H9 (cell line): ENCODE results near the gene UST. TPM values are rescaled to one million over a fixed set of nuclear protein-coding genes. Genes with fewer than 3 reads are reported as not detected.
A peak's percentile ranks its signal among the peaks of the same experiment; 100 is the strongest.

Experiments
- DNase-seq: peaks from one replicate; pipeline ENCODE4 v3.0.0-alpha.2; 2017
- H2AFZ ChIP-seq: one replicate; pipeline ENCODE4 v1.6.1; 2013; ENCODE audit warnings: mild to moderate bottlenecking, low read length, control low read depth, moderate library complexity
- H2AK5ac ChIP-seq: 2 replicates; pipeline ENCODE4 v1.6.1; 2013; ENCODE audit warnings: low read length, control low read depth, mixed read lengths; ENCODE audit not compliant: insufficient read length
- H2BK120ac ChIP-seq: one replicate; pipeline ENCODE4 v1.6.1; 2013; ENCODE audit warnings: low read depth, mild to moderate bottlenecking, low read length, control low read depth, inconsistent platforms; ENCODE audit not compliant: poor library complexity, severe bottlenecking
- H2BK12ac ChIP-seq: 2 replicates; pipeline ENCODE4 v1.6.1; 2013; ENCODE audit warnings: low read length, control low read depth, mixed read lengths, low read depth; ENCODE audit not compliant: insufficient read length
- H2BK15ac ChIP-seq: 2 replicates; pipeline ENCODE4 v1.6.1; 2013; ENCODE audit warnings: low read depth, low read length, control low read depth
- H2BK20ac ChIP-seq: one replicate; pipeline ENCODE4 v1.6.1; 2013; ENCODE audit warnings: low read depth, mild to moderate bottlenecking, low read length, control low read depth, inconsistent platforms; ENCODE audit not compliant: poor library complexity, severe bottlenecking
- H2BK5ac ChIP-seq: 2 replicates; pipeline ENCODE4 v1.6.1; 2013; ENCODE audit warnings: low read length, control low read depth, mixed read lengths; ENCODE audit not compliant: insufficient read length
- H3K14ac ChIP-seq: 2 replicates; pipeline ENCODE4 v1.6.1; 2013; ENCODE audit warnings: low read length, control low read depth; ENCODE audit not compliant: insufficient read depth
- H3K18ac ChIP-seq: 2 replicates; pipeline ENCODE4 v1.6.1; 2013; ENCODE audit warnings: low read depth, mild to moderate bottlenecking, mixed read lengths, low read length, control low read depth; ENCODE audit not compliant: insufficient read length
- H3K23ac ChIP-seq: 2 replicates; pipeline ENCODE4 v1.6.1; 2013; ENCODE audit warnings: low read length, control low read depth, mixed read lengths, low read depth; ENCODE audit not compliant: insufficient read length
- H3K23me2 ChIP-seq: 2 replicates; pipeline ENCODE4 v1.6.1; 2013; ENCODE audit warnings: low read depth, mild to moderate bottlenecking, mixed read lengths, low read length, control low read depth; ENCODE audit not compliant: insufficient read length, poor library complexity, severe bottlenecking
- H3K27ac ChIP-seq: 2 replicates; pipeline ENCODE4 v1.5.1; 2013; ENCODE audit warnings: low read length, control low read depth, mixed read lengths, low read depth; ENCODE audit not compliant: insufficient read length
- H3K27me3 ChIP-seq: 2 replicates; pipeline ENCODE4 v1.6.1; 2013; ENCODE audit warnings: low read length, control low read depth, inconsistent platforms; ENCODE audit not compliant: insufficient read depth
- H3K4ac ChIP-seq: 2 replicates; pipeline ENCODE4 v1.6.1; 2013; ENCODE audit warnings: low read depth, mild to moderate bottlenecking, control low read depth, inconsistent platforms, low read length, moderate library complexity
- H3K4me1 ChIP-seq: 2 replicates; pipeline ENCODE4 v1.6.1; 2013; ENCODE audit warnings: low read length, control low read depth, inconsistent platforms; ENCODE audit not compliant: insufficient read depth
- H3K4me2 ChIP-seq: 2 replicates; pipeline ENCODE4 v1.6.1; 2013; ENCODE audit warnings: low read length, control low read depth, mixed read lengths; ENCODE audit not compliant: insufficient read length, insufficient read depth
- H3K56ac ChIP-seq: 2 replicates; pipeline ENCODE4 v1.6.1; 2013; ENCODE audit warnings: low read depth, mild to moderate bottlenecking, mixed read lengths, low read length, control low read depth; ENCODE audit not compliant: insufficient read length
- H3K79me1 ChIP-seq: 2 replicates; pipeline ENCODE4 v1.6.1; 2013; ENCODE audit warnings: low read depth, mild to moderate bottlenecking, moderate library complexity, low read length, control low read depth, inconsistent platforms; ENCODE audit not compliant: insufficient read depth, poor library complexity, severe bottlenecking
- H3K79me2 ChIP-seq: 2 replicates; pipeline ENCODE4 v1.6.1; 2013; ENCODE audit warnings: low read length, control low read depth, inconsistent platforms; ENCODE audit not compliant: insufficient read depth
- H3K9ac ChIP-seq: 2 replicates; pipeline ENCODE4 v1.6.1; 2013; ENCODE audit warnings: low read length, control low read depth, mixed read lengths; ENCODE audit not compliant: insufficient read length; ENCODE audit errors: extremely low read depth
- H3K9me3 ChIP-seq: one replicate; pipeline ENCODE4 v1.6.1; 2013; ENCODE audit warnings: low read depth, low read length, inconsistent platforms; ENCODE audit not compliant: control insufficient read depth
- H3T11ph ChIP-seq: one replicate; pipeline ENCODE4 v1.6.1; 2013; ENCODE audit warnings: mild to moderate bottlenecking, low read length, control low read depth, inconsistent platforms
- H4K20me1 ChIP-seq: one replicate; pipeline ENCODE4 v1.6.1; 2013; ENCODE audit not compliant: control insufficient read depth, insufficient read length, insufficient read depth
- H4K5ac ChIP-seq: 2 replicates; pipeline ENCODE4 v1.6.1; 2013; ENCODE audit warnings: low read depth, mild to moderate bottlenecking, mixed read lengths, low read length, control low read depth; ENCODE audit not compliant: insufficient read length
- H4K8ac ChIP-seq: replicated peaks from 2 replicates; pipeline ENCODE4 v1.6.1; 2013; ENCODE audit warnings: low read length, control low read depth, mixed read lengths, low read depth; ENCODE audit not compliant: insufficient read length
- H4K91ac ChIP-seq: 2 replicates; pipeline ENCODE4 v1.6.1; 2013; ENCODE audit warnings: low read depth, mild to moderate bottlenecking, moderate library complexity, mixed read lengths, low read length, control low read depth; ENCODE audit not compliant: insufficient read length
- H3K27ac Mint-ChIP-seq, 3 experiments: 2 replicates in 2 of 3; 3 replicates in 1 of 3; pipeline ENCODE4 v1.8.0; 2020 to 2021; ENCODE audit warnings: mixed read lengths in 3 of 3, mild to moderate bottlenecking in 1 of 3, moderate library complexity in 1 of 3
- H3K27me3 Mint-ChIP-seq: 2 replicates; pipeline ENCODE4 v1.8.0; 2021; ENCODE audit warnings: low read depth, mild to moderate bottlenecking, moderate library complexity, mixed read lengths
- H3K36me3 Mint-ChIP-seq, 3 experiments: 2 replicates in 2 of 3; 3 replicates in 1 of 3; pipeline ENCODE4 v1.8.0; 2020 to 2021; ENCODE audit warnings: low read depth in 3 of 3, mixed read lengths in 3 of 3; ENCODE audit not compliant: insufficient read depth in 1 of 3
- H3K4me1 Mint-ChIP-seq, 2 experiments: 2 replicates each; pipeline ENCODE4 v1.8.0; 2020; ENCODE audit warnings: mixed read lengths in 2 of 2
- H3K4me3 Mint-ChIP-seq, 2 experiments: 2 replicates in 1 of 2; 3 replicates in 1 of 2; pipeline ENCODE4 v1.8.0; 2020 to 2021; ENCODE audit warnings: mild to moderate bottlenecking in 2 of 2, mixed read lengths in 2 of 2, moderate library complexity in 1 of 2
- H3K9me3 Mint-ChIP-seq, 2 experiments: 2 replicates in 1 of 2; 3 replicates in 1 of 2; pipeline ENCODE4 v1.8.0; 2020; ENCODE audit warnings: mild to moderate bottlenecking in 2 of 2, mixed read lengths in 2 of 2, moderate library complexity in 1 of 2
- CTCF ChIP-seq: fragments of 200-600 bp; sonication (generic); conservative IDR thresholded peaks from 3 replicates; pipeline ENCODE4 v1.8.0; 2021; ENCODE audit warnings: antibody characterized with exemption, mild to moderate bottlenecking
- WGBS: extraction: QIAGEN DNeasy Blood & Tissue Kit; methylation state at CpG from one replicate; pipeline ENCODE4 v1.1.7; 2013; ENCODE audit warnings: missing lambda C conversion rate, low lambda C conversion rate, mixed read lengths; ENCODE audit not compliant: insufficient read length; ENCODE audit errors: extremely low coverage; 5-methylcytosine and 5-hydroxymethylcytosine counted together
- total RNA-seq: library from RNA; stranded (reverse); gene quantifications from 2 replicates; pipeline ENCODE4 v1.2.1, GENCODE V29; 2021

UST gene
- total RNA-seq, 1 experiment from 2014 or later: 14.4 TPM

- no peak for TF ChIP-seq CTCF
- H3K27me3 Mint-ChIP-seq: 0 out of 2 replicates have a peak, but pooled peaks cover 1% of the 10 kb centered on the region
- Histone ChIP-seq H3K56ac (no peak overlapping the region), H4K5ac (no peak overlapping the region), H4K20me1 (no peaks in the 10 kb centered on the region), H3K79me1 (no peaks in the 10 kb centered on the region), H3K9me3 (no peaks in the 10 kb centered on the region), H3K4me1 (peaks cover 10% of the 10 kb centered on the region), H3K23me2 (no peaks in the 10 kb centered on the region), H2AFZ (no peak overlapping the region), H4K8ac (no peak overlapping the region), H3K23ac (no peak overlapping the region), H2BK20ac (no peak overlapping the region), H2BK5ac (no peak overlapping the region), H3K4me2 (peak overlapping the region; percentile 17), H3K79me2 (peaks cover 2% of the 10 kb centered on the region; the same call in 1 of the 2 replicates), H3K4ac (no peak overlapping the region), H2BK120ac (no peak overlapping the region), H2BK15ac (no peak overlapping the region), H3T11ph (no peak overlapping the region), H3K27me3 (no peaks in the 10 kb centered on the region), H3K9ac (no peak overlapping the region), H3K18ac (no peak overlapping the region), H4K91ac (no peak overlapping the region), H2BK12ac (no peak overlapping the region), H3K27ac (peak overlapping the region; percentile 82), H3K14ac (no peak overlapping the region), H2AK5ac (no peak overlapping the region)
- peaks cover 39 to 45% of the 10 kb centered on the region in 2 experiments for H3K4me1 Mint-ChIP-seq
- no peak overlapping the region for H3K4me3 Mint-ChIP-seq
- peak overlapping the region in 1 of 3 experiments; percentile 94; a peak in 3 of 7 replicates for H3K27ac Mint-ChIP-seq
- WGBS: no CpG with 5 or more reads among the region's 1 CpG
- H3K9me3 Mint-ChIP-seq: peaks cover 3 to 12% of the 10 kb centered on the region in 2 experiments; a peak in 4 of 5 replicates
- DNase-seq: no peak
- peaks cover 15 to 37% (median 29%) of the 10 kb centered on the region in 3 experiments for H3K36me3 Mint-ChIP-seq
Measured at GRCh38 chr6:148989585-148989984, 242.8 kb downstream of the UST start.
